IMR-90 (cell line): Measurements from ENCODE around the gene GHR. TPM values are rescaled to one million over a fixed set of nuclear protein-coding genes. Genes with fewer than 3 reads are reported as not detected.

Source experiments
- ATAC-seq: fragments of 200-7000 bp; cut with Tn5 transposase; 2 replicates; pipeline ENCODE4 v1.9.1; 2020; ENCODE audit warnings: low read depth, mild to moderate bottlenecking, moderate library complexity
- BruUV-seq: library from RNA; stranded (reverse); fragments of 400-500 nt; replicated peaks from 2 replicates; lab custom pipeline; 2021; lab: Mats Ljungman, UMichigan
- CTCF ChIA-PET: fragments of 300-600 bp; formaldehyde crosslinking; extraction: SDS; loops from one replicate; lab custom pipeline; 2021; ENCODE audit warnings: antibody characterized with exemption; lab: Yijun Ruan, JAX
- POLR2A ChIA-PET: fragments of 300-600 bp; sonication (Branson Sonifier 250); formaldehyde crosslinking; loops from one replicate; lab custom pipeline; 2022; ENCODE audit warnings: antibody characterized with exemption; ENCODE audit not compliant: unreplicated experiment; lab: Charles Lee
- DNase-seq: peaks from one replicate; pipeline ENCODE4 v3.0.0; 2013
- H2AFZ ChIP-seq: replicated peaks from 2 replicates; pipeline ENCODE3; 2013; ENCODE audit warnings: low read length, mild to moderate bottlenecking; ENCODE audit not compliant: poor library complexity
- H2AK5ac ChIP-seq: 2 replicates; pipeline ENCODE4 v1.6.1; 2013; ENCODE audit warnings: low read depth, low read length, inconsistent platforms
- H2AK9ac ChIP-seq: replicated peaks from 2 replicates; pipeline ENCODE3; 2013; ENCODE audit warnings: mild to moderate bottlenecking, low read depth, low read length, moderate library complexity; ENCODE audit not compliant: poor library complexity
- H2BK120ac ChIP-seq: 2 replicates; pipeline ENCODE4 v1.6.1; 2013; ENCODE audit warnings: low read depth, low read length, inconsistent platforms
- H2BK15ac ChIP-seq: 3 replicates; pipeline ENCODE4 v1.6.1; 2013; ENCODE audit warnings: low read depth, low read length, inconsistent platforms
- H2BK20ac ChIP-seq: 2 replicates; pipeline ENCODE4 v1.6.1; 2013; ENCODE audit warnings: low read depth, mild to moderate bottlenecking, inconsistent platforms, low read length, moderate library complexity
- H2BK5ac ChIP-seq: 2 replicates; pipeline ENCODE4 v1.6.1; 2013; ENCODE audit warnings: mild to moderate bottlenecking, low read depth, low read length, inconsistent platforms; ENCODE audit not compliant: poor library complexity, severe bottlenecking
- H3K14ac ChIP-seq: replicated peaks from 2 replicates; pipeline ENCODE4 v1.6.1; 2013; ENCODE audit warnings: low read depth, low read length, inconsistent platforms
- H3K18ac ChIP-seq: 2 replicates; pipeline ENCODE4 v1.6.1; 2013; ENCODE audit warnings: low read depth, low read length, control low read depth
- H3K23ac ChIP-seq: 2 replicates; pipeline ENCODE4 v1.6.1; 2013; ENCODE audit warnings: low read depth, low read length, inconsistent platforms
- H3K27ac ChIP-seq: 2 replicates; pipeline ENCODE4 v1.5.1; 2013; ENCODE audit warnings: mild to moderate bottlenecking, control low read depth, low read length; ENCODE audit not compliant: insufficient read depth
- H3K27me3 ChIP-seq: 2 replicates; pipeline ENCODE4 v1.6.1; 2013; ENCODE audit warnings: low read length; ENCODE audit not compliant: control insufficient read depth, insufficient read depth
- H3K36me3 ChIP-seq: 2 replicates; pipeline ENCODE4 v1.6.1; 2013; ENCODE audit warnings: low read length, mixed read lengths; ENCODE audit not compliant: control insufficient read depth, insufficient read depth
- H3K4ac ChIP-seq: 2 replicates; pipeline ENCODE4 v1.6.1; 2013; ENCODE audit warnings: low read depth, low read length, inconsistent platforms
- H3K4me1 ChIP-seq: 2 replicates; pipeline ENCODE4 v1.6.1; 2013; ENCODE audit warnings: low read length, mixed read lengths; ENCODE audit not compliant: control insufficient read depth, insufficient read depth
- H3K4me2 ChIP-seq: 2 replicates; pipeline ENCODE4 v1.6.1; 2013; ENCODE audit warnings: low read depth, mild to moderate bottlenecking, control low read depth, low read length, moderate library complexity
- H3K4me3 ChIP-seq: 2 replicates; pipeline ENCODE4 v1.5.1; 2013; ENCODE audit warnings: low read depth, mild to moderate bottlenecking, control low read depth, low read length, moderate library complexity; ENCODE audit not compliant: insufficient read depth
- H3K56ac ChIP-seq: 2 replicates; pipeline ENCODE4 v1.6.1; 2013; ENCODE audit warnings: low read length, inconsistent platforms; ENCODE audit not compliant: insufficient read depth; ENCODE audit errors: extremely low read depth
- H3K79me1 ChIP-seq, 2 experiments: 2 replicates each; pipeline ENCODE4 v1.6.1; 2013; ENCODE audit warnings: low read length in 2 of 2, inconsistent platforms in 1 of 2, low read depth in 1 of 2
- H3K9ac ChIP-seq: 2 replicates; pipeline ENCODE4 v1.6.1; 2013; ENCODE audit warnings: low read depth, low read length, control low read depth
- H3K9me1 ChIP-seq: 2 replicates; pipeline ENCODE4 v1.6.1; 2013; ENCODE audit warnings: low read length, inconsistent platforms; ENCODE audit not compliant: insufficient read depth
- H3K9me3 ChIP-seq: 2 replicates; pipeline ENCODE4 v1.6.1; 2013; ENCODE audit warnings: low read length; ENCODE audit not compliant: control insufficient read depth, insufficient read depth
- H4K20me1 ChIP-seq: 2 replicates; pipeline ENCODE4 v1.6.1; 2013; ENCODE audit warnings: low read length, inconsistent platforms; ENCODE audit not compliant: insufficient read depth
- H4K5ac ChIP-seq: 2 replicates; pipeline ENCODE4 v1.6.1; 2013; ENCODE audit warnings: mild to moderate bottlenecking, low read depth, low read length, control low read depth
- H4K8ac ChIP-seq, 2 experiments: 2 replicates each; pipeline ENCODE4 v1.6.1; 2013; ENCODE audit warnings: low read depth in 2 of 2, low read length in 2 of 2, control low read depth in 1 of 2, inconsistent platforms in 1 of 2
- H4K91ac ChIP-seq: 2 replicates; pipeline ENCODE4 v1.6.1; 2013; ENCODE audit warnings: low read depth, low read length, inconsistent platforms; ENCODE audit not compliant: insufficient read depth
- CEBPB ChIP-seq: IDR thresholded peaks from 2 replicates; pipeline ENCODE4 v1.6.1; 2012; ENCODE audit warnings: low read depth, low read length, improper control_type of control experiment
- WGBS, 2 experiments: methylation state at CpG; one replicate each; pipeline versions ENCODE4 v1.1.5 to v1.1.7; 2013; ENCODE audit warnings: missing lambda C conversion rate in 2 of 2; ENCODE audit not compliant: insufficient read length in 1 of 2; ENCODE audit errors: extremely low coverage in 2 of 2; 5-methylcytosine and 5-hydroxymethylcytosine counted together
- dilution Hi-C: fragments of 300-500 bp; cut with HindIII; formaldehyde crosslinking; loops from one replicate; pipeline ENCODE4 v1.14.3; 2018; ENCODE audit warnings: low sequenced_read_pairs; ENCODE audit not compliant: unreplicated experiment
- in situ Hi-C: fragments of 300-500 bp; cut with MboI; formaldehyde crosslinking; loops from 3 replicates; pipeline ENCODE4 v1.14.3; 2019; ENCODE audit warnings: low sequenced_read_pairs, inconsistent platforms, mixed read lengths
- intact Hi-C: fragments of 100-400 bp; cut with micrococcal nuclease; formaldehyde crosslinking; loops from 2 replicates; pipeline ENCODE4 v1.10.0; 2022
- polyA plus RNA-seq, 3 experiments: library from polyadenylated mRNA; depleted of rRNA; stranded (reverse); fragments of >200 nt; gene quantifications; 2 replicates each; pipeline ENCODE4 v1.2.3, GENCODE V29; 2012; ENCODE audit warnings: low replicate concordance in 1 of 3
- total RNA-seq: library from RNA; depleted of rRNA; stranded (reverse); fragments of >200 nt; gene quantifications from 2 replicates; pipeline ENCODE4 v1.2.3, GENCODE V29; 2012
- TF ChIP-seq, protein P1 (sequence below): fragments of 150-350 bp; IDR thresholded peaks from 2 replicates; pipeline ENCODE4 v1.6.1; 2017; ENCODE audit warnings: mild to moderate bottlenecking, antibody characterized with exemption, low read length, low read depth

GHR gene
- total and polyA plus RNA-seq, 2 of the 4 experiments (the other 2 are of a cell fraction): 0.36 to 1.1 TPM

GRCh38 chr5:42655982-42656650 lies 232.9 kb downstream of the GHR start:
- Histone ChIP-seq H3K4me3 (no peak overlapping the region), H3K4me1 (no peaks in the 10 kb centered on the region), H3K4me2 (no peak overlapping the region), H2BK120ac (no peak overlapping the region), H3K27me3 (no peaks in the 10 kb centered on the region), H2BK5ac (no peak overlapping the region), H2AK9ac (no peak overlapping the region), H3K18ac (no peak overlapping the region), H3K56ac (no peak overlapping the region), H3K79me1 (no peaks in the 10 kb centered on the region), H3K27ac (no peak overlapping the region), H4K5ac (no peak overlapping the region), H3K36me3 (no peaks in the 10 kb centered on the region), H3K14ac (no peak overlapping the region), H2BK15ac (no peak overlapping the region), H3K4ac (no peak overlapping the region), H4K20me1 (no peaks in the 10 kb centered on the region), H2AK5ac (no peak overlapping the region), H3K9me1 (no peaks in the 10 kb centered on the region), H3K9me3 (no peaks in the 10 kb centered on the region), H2AFZ (no peak overlapping the region), H3K9ac (no peak overlapping the region), H4K8ac (no peak overlapping the region), H3K23ac (no peak overlapping the region), H2BK20ac (no peak overlapping the region), H4K91ac (no peak overlapping the region)
- dilution Hi-C loops: no loop called here
- TF ChIP-seq CEBPB: no peak
- TF ChIP-seq, protein P1, sequence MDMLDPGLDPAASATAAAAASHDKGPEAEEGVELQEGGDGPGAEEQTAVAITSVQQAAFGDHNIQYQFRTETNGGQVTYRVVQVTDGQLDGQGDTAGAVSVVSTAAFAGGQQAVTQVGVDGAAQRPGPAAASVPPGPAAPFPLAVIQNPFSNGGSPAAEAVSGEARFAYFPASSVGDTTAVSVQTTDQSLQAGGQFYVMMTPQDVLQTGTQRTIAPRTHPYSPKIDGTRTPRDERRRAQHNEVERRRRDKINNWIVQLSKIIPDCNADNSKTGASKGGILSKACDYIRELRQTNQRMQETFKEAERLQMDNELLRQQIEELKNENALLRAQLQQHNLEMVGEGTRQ: peak; percentile 63; the same call in 1 of the 2 replicates
- ChIA-PET CTCF (interaction anchor here (1.3 kb wide), 1 partner anchor 9 kb away, joined by 3 read pairs; no protein-coding TSS in a partner anchor), POLR2A (no interaction called here)
- WGBS, 2 experiments: no CpG with 5 or more reads among the region's 3 CpGs
- DNase-seq: no peak
- BruUV-seq: no TSS peak
- ATAC-seq: no peak
- intact Hi-C loops: no loop called here
- in situ Hi-C loops: no loop called here
